GM12878 (cell line): ENCODE data around the gene TRAF7. TPM values are rescaled to one million over a fixed set of nuclear protein-coding genes. Genes with fewer than 3 reads are reported as not detected.

Source experiments
- CBFB ChIP-seq: IDR thresholded peaks from 2 replicates; pipeline ENCODE4 v1.6.1; 2016; ENCODE audit warnings: antibody characterized with exemption, low read depth
- CHD1 ChIP-seq: IDR thresholded peaks from 2 replicates; pipeline ENCODE4 v1.6.1; 2012; ENCODE audit warnings: low read depth, low read length, improper control_type of control experiment
- EGR1 ChIP-seq, 2 experiments: IDR thresholded peaks; 1 replicate in 1 of 2; 2 replicates in 1 of 2; pipeline ENCODE4 v1.6.1; 2011 to 2012; ENCODE audit warnings: low read depth in 2 of 2, low read length in 2 of 2, borderline replicate concordance in 1 of 2, mild to moderate bottlenecking in 1 of 2, moderate library complexity in 1 of 2
- ELK1 ChIP-seq: IDR thresholded peaks from 2 replicates; pipeline ENCODE4 v1.6.1; 2012; ENCODE audit warnings: low read depth, low read length, improper control_type of control experiment
- EZH2 ChIP-seq: IDR thresholded peaks from 2 replicates; pipeline ENCODE4 v1.6.1; 2012; ENCODE audit warnings: low read depth, mild to moderate bottlenecking, control low read depth, inconsistent platforms, low read length, borderline replicate concordance; ENCODE audit not compliant: control insufficient read depth
- HCFC1 ChIP-seq: fragments of 150-350 bp; IDR thresholded peaks from 2 replicates; pipeline ENCODE4 v1.6.1; 2014; ENCODE audit warnings: low read length
- IRF5 ChIP-seq: fragments of 450-650 bp; IDR thresholded peaks from 2 replicates; pipeline ENCODE4 v1.6.1; 2017; ENCODE audit warnings: borderline replicate concordance
- JUNB ChIP-seq: IDR thresholded peaks from 2 replicates; pipeline ENCODE4 v1.6.1; 2016; ENCODE audit warnings: antibody characterized with exemption, mild to moderate bottlenecking
- NFYB ChIP-seq: IDR thresholded peaks from 2 replicates; pipeline ENCODE4 v1.6.1; 2011; ENCODE audit warnings: low read depth, mild to moderate bottlenecking, low read length, improper control_type of control experiment, moderate library complexity; ENCODE audit not compliant: insufficient read depth
- PAX5 ChIP-seq: IDR thresholded peaks from 2 replicates; pipeline ENCODE4 v1.6.1; 2011; ENCODE audit warnings: low read depth, low read length, borderline replicate concordance
- POLR2A ChIP-seq: IDR thresholded peaks from 2 replicates; pipeline ENCODE4 v1.6.1; 2011; ENCODE audit warnings: low read depth, mild to moderate bottlenecking, low read length
- POU2F2 ChIP-seq: IDR thresholded peaks from 3 replicates; pipeline ENCODE4 v1.6.1; 2011; ENCODE audit warnings: low read depth, mild to moderate bottlenecking, low read length, borderline replicate concordance
- PRDM15 ChIP-seq: fragments of 450-650 bp; formaldehyde crosslinking; IDR thresholded peaks from 2 replicates; pipeline ENCODE4 v1.4.0; 2020; ENCODE audit warnings: mild to moderate bottlenecking, moderate library complexity
- RAD21 ChIP-seq: IDR thresholded peaks from 2 replicates; pipeline ENCODE4 v1.6.1; 2011; ENCODE audit warnings: mild to moderate bottlenecking, low read depth, low read length, moderate library complexity; ENCODE audit not compliant: insufficient read depth
- SRF ChIP-seq, 2 experiments: IDR thresholded peaks; 2 replicates each; pipeline ENCODE4 v1.6.1; 2011; ENCODE audit warnings: low read depth in 2 of 2, low read length in 2 of 2, mild to moderate bottlenecking in 1 of 2, moderate library complexity in 1 of 2
- STAT1 ChIP-seq: fragments of 450-650 bp; conservative IDR thresholded peaks from 2 replicates; pipeline ENCODE4 v1.6.1; 2014; ENCODE audit warnings: antibody characterized with exemption, mild to moderate bottlenecking
- TAF1 ChIP-seq: IDR thresholded peaks from 2 replicates; pipeline ENCODE4 v1.6.1; 2011; ENCODE audit warnings: mild to moderate bottlenecking, low read depth, low read length, borderline replicate concordance
- YY1 ChIP-seq: IDR thresholded peaks from 2 replicates; pipeline ENCODE4 v1.6.1; 2011; ENCODE audit warnings: low read depth, mild to moderate bottlenecking, low read length
- ZNF592 ChIP-seq: fragments of 450-650 bp; IDR thresholded peaks from 2 replicates; pipeline ENCODE4 v1.6.1; 2017; ENCODE audit warnings: mild to moderate bottlenecking, moderate library complexity
- polyA plus RNA-seq, 11 experiments: library from polyadenylated mRNA; depleted of rRNA in 4 of 11; unstranded in 6 of 11; stranded (reverse) in 5 of 11; fragments of >200 nt; fragmentation: Nextera tagmentation in 4 of 11; fragmentation: Illumina TruSeq in 1 of 11; extraction: Ambion mirVana in 4 of 11; extraction: Trizol in 1 of 11; gene quantifications; 1 replicate in 1 of 11; 2 replicates in 10 of 11; pipeline versions ENCODE4 v1.2.1 to v1.2.3, GENCODE V29; 2011 to 2016; ENCODE audit warnings: inconsistent platforms in 2 of 11, missing spikeins in 2 of 11, low read depth in 1 of 11
- total RNA-seq, 4 experiments: library from RNA; depleted of rRNA in 3 of 4; stranded (reverse); fragments of >200 nt in 3 of 4; fragmentation: Illumina TruSeq in 1 of 4; extraction: Trizol in 1 of 4; gene quantifications; 2 replicates each; pipeline versions ENCODE4 v1.2.1 to v1.2.3, GENCODE V29; 2013 to 2021

Gene TRAF7
- total and polyA plus RNA-seq, 10 of the 15 experiments (the other 5 are each of a cell fraction or from before 2014, with no cell fraction given), result 0.61 to 87.0 (median 30.0) TPM

- peak; percentile 98 for TF ChIP-seq HCFC1
- peak; percentile 99 for TF ChIP-seq POU2F2
- 0 out of 2 replicates have a peak, but pooled peaks have one; percentile 49 for TF ChIP-seq PRDM15 (CRISPR knock-in tag)
- TF ChIP-seq YY1, result peak; percentile 75
- no peak for TF ChIP-seq EZH2
- TF ChIP-seq CBFB, result peak; percentile 99
- TF ChIP-seq CHD1, result 0 out of 2 replicates have a peak, but pooled peaks have one; percentile 86
- TF ChIP-seq NFYB, result peak; percentile 94
- peak; percentile 43; the same call in 1 of the 2 replicates for TF ChIP-seq STAT1
- TF ChIP-seq TAF1, result peak; percentile 99
- TF ChIP-seq POLR2A, result peak; percentile 100
- TF ChIP-seq IRF5, result no peak
- peak in 1 of 2 experiments; percentile 25; a peak in 1 of 4 replicates for TF ChIP-seq SRF (IDR thresholded peaks at IDR 0.05; ENCODE audit: low read depth in 2 of 2, low read length in 2 of 2)
- peak; percentile 66; the same call in 1 of the 2 replicates for TF ChIP-seq PAX5
- TF ChIP-seq RAD21, result no peak
- peak in 1 of 2 experiments; percentile 62; a peak in 2 of 3 replicates for TF ChIP-seq EGR1 (IDR thresholded peaks at IDR 0.05; ENCODE audit: borderline replicate concordance in 1 of 2, low read depth in 2 of 2, low read length in 2 of 2)
- no peak for TF ChIP-seq ZNF592
- TF ChIP-seq JUNB, result no peak
- TF ChIP-seq ELK1, result peak; percentile 95
Measured at GRCh38 chr16:2155091-2155950, at the start of gene TRAF7 (continued).
